H1 (cell line): ENCODE measurements around the gene UBD.

ENCODE experiments used
- CHD2 ChIP-seq: IDR thresholded peaks from 2 replicates; pipeline ENCODE4 v1.6.1; 2012; ENCODE audit warnings: low read length, improper control_type of control experiment
- HDAC6 ChIP-seq: IDR thresholded peaks from one replicate; pipeline ENCODE4 v1.7.1; 2012; ENCODE audit warnings: low read depth, mild to moderate bottlenecking, inconsistent platforms, low read length, moderate library complexity
- TF ChIP-seq, protein P1 (sequence below), 3 experiments: IDR thresholded peaks; 1 replicate in 2 of 3; 2 replicates in 1 of 3; pipeline versions ENCODE4 v1.5.1 to v1.6.1; 2011; ENCODE audit warnings: low read length in 3 of 3, mild to moderate bottlenecking in 3 of 3, inconsistent platforms in 2 of 3, low read depth in 1 of 3, moderate library complexity in 1 of 3; ENCODE audit not compliant: insufficient read depth in 1 of 3; ENCODE audit errors: control extremely low read depth in 1 of 3

DNA sequence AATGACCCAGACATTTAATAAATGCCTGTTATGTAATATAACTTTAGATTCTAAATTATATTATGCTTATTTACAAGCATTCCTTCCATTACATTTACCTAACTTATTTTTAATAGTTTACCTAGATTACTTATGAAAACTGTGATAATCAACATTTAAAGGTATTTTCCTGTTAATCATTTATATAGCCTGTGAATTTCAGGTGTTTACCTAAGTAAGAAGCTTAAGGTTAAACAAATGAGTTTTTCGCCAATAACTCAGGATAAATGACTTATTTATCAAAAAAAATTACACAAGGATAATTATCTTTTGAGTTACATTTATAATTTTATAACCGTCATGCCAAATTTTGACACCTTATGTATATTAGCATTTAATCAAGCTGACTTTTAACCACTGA is 35.5 kb downstream of the UBD start:
- TF ChIP-seq CHD2 = no peak
- no peak for TF ChIP-seq HDAC6
- TF ChIP-seq, protein P1, sequence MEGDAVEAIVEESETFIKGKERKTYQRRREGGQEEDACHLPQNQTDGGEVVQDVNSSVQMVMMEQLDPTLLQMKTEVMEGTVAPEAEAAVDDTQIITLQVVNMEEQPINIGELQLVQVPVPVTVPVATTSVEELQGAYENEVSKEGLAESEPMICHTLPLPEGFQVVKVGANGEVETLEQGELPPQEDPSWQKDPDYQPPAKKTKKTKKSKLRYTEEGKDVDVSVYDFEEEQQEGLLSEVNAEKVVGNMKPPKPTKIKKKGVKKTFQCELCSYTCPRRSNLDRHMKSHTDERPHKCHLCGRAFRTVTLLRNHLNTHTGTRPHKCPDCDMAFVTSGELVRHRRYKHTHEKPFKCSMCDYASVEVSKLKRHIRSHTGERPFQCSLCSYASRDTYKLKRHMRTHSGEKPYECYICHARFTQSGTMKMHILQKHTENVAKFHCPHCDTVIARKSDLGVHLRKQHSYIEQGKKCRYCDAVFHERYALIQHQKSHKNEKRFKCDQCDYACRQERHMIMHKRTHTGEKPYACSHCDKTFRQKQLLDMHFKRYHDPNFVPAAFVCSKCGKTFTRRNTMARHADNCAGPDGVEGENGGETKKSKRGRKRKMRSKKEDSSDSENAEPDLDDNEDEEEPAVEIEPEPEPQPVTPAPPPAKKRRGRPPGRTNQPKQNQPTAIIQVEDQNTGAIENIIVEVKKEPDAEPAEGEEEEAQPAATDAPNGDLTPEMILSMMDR (IDR thresholded peaks at IDR 0.05; ENCODE audit: control extremely low read depth in 1 of 3, insufficient read depth in 1 of 3, low read depth in 1 of 3, low read length in 3 of 3) = no peak
